ENCODE results near the gene SMYD2. TPM values are rescaled to one million over a fixed set of nuclear protein-coding genes. Genes with fewer than 3 reads are reported as not detected.

SMYD2 gene, protein sequence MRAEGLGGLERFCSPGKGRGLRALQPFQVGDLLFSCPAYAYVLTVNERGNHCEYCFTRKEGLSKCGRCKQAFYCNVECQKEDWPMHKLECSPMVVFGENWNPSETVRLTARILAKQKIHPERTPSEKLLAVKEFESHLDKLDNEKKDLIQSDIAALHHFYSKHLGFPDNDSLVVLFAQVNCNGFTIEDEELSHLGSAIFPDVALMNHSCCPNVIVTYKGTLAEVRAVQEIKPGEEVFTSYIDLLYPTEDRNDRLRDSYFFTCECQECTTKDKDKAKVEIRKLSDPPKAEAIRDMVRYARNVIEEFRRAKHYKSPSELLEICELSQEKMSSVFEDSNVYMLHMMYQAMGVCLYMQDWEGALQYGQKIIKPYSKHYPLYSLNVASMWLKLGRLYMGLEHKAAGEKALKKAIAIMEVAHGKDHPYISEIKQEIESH
- 38.0 and 59.9 TPM in 2 replicates for total RNA-seq

GRCh38 chr1:214281021-214281719, at the start of gene SMYD2:
Gene SMYD2, plus strand, starts transcription at chr1:214281159. Its CDS starts 96 bp downstream, at chr1:214281255.

